ENCODE results near the gene GRAMD1B.

Gene GRAMD1B

GRCh38 chr11:123429913-123430720, at the start of gene GRAMD1B:
Gene GRAMD1B, plus strand, starts transcription at chr11:123430269. Its CDS starts 524 bp downstream, at chr11:123430793.
- H3K36me3 ChIP-seq (ENCODE audit: insufficient read depth): no peaks in the 10 kb centered on the region
- H3K79me2 ChIP-seq (ENCODE audit: insufficient read depth, low read depth): no peaks in the 10 kb centered on the region
- H3K4me3 ChIP-seq (IDR thresholded peaks at IDR 0.05; ENCODE audit: insufficient read depth, low read depth, low read length): no peak within 1 kb of the TSS
- TF ChIP-seq CTCF (conservative IDR thresholded peaks at IDR 0.05; ENCODE audit: low read depth, low read length): no peak
- H3K4me1 ChIP-seq (ENCODE audit: low read depth, poor library complexity, severe bottlenecking): no peaks in the 10 kb centered on the region
- H3K9ac ChIP-seq: no peak within 1 kb of the TSS
- no peaks in the 10 kb centered on the region for H3K27me3 ChIP-seq (ENCODE audit: insufficient read depth, low read depth)
- H2AFZ ChIP-seq (ENCODE audit: low read depth): peak within 1 kb of the TSS; percentile 14; the same call in 1 of the 2 replicates
- H3K27ac ChIP-seq: no peak within 1 kb of the TSS
- H3K4me2 ChIP-seq: no peak within 1 kb of the TSS
- H4K20me1 ChIP-seq (ENCODE audit: insufficient read depth): no peaks in the 10 kb centered on the region

GRCh38 chr11:123381149-123381548, 48.9 kb upstream of the GRAMD1B start:
- H3K9ac ChIP-seq: no peak overlapping the region
- TF ChIP-seq CTCF (conservative IDR thresholded peaks at IDR 0.05; ENCODE audit: low read depth, low read length): no peak
- H3K4me2 ChIP-seq: peak overlapping the region; percentile 73; the same call in 1 of the 2 replicates
- H4K20me1 ChIP-seq (ENCODE audit: insufficient read depth): no peaks in the 10 kb centered on the region
- H3K4me3 ChIP-seq (IDR thresholded peaks at IDR 0.05; ENCODE audit: insufficient read depth, low read depth, low read length): no peak overlapping the region
- H3K27ac ChIP-seq: no peak overlapping the region
- H2AFZ ChIP-seq (ENCODE audit: low read depth): no peak overlapping the region
- no peaks in the 10 kb centered on the region for H3K36me3 ChIP-seq (ENCODE audit: insufficient read depth)
- H3K27me3 ChIP-seq (ENCODE audit: insufficient read depth, low read depth): no peaks in the 10 kb centered on the region
- H3K79me2 ChIP-seq (ENCODE audit: insufficient read depth, low read depth): no peaks in the 10 kb centered on the region
- H3K4me1 ChIP-seq (ENCODE audit: low read depth, poor library complexity, severe bottlenecking): peaks cover 25% of the 10 kb centered on the region

GRCh38 chr11:123381817-123382554, 48.1 kb upstream of the GRAMD1B start:
- Histone ChIP-seq H4K20me1 (ENCODE audit: insufficient read depth) (no peaks in the 10 kb centered on the region), H3K4me1 (ENCODE audit: low read depth, poor library complexity, severe bottlenecking) (peaks cover 25% of the 10 kb centered on the region), H3K27ac (no peak overlapping the region), H3K36me3 (ENCODE audit: insufficient read depth) (no peaks in the 10 kb centered on the region), H3K9ac (no peak overlapping the region), H3K4me3 (IDR thresholded peaks at IDR 0.05; ENCODE audit: insufficient read depth, low read depth, low read length) (no peak overlapping the region), H3K79me2 (ENCODE audit: insufficient read depth, low read depth) (no peaks in the 10 kb centered on the region), H3K27me3 (ENCODE audit: insufficient read depth, low read depth) (no peaks in the 10 kb centered on the region), H3K4me2 (peak overlapping the region; percentile 73), H2AFZ (ENCODE audit: low read depth) (no peak overlapping the region)
- TF ChIP-seq CTCF (conservative IDR thresholded peaks at IDR 0.05; ENCODE audit: low read depth, low read length): no peak

- Histone ChIP-seq H3K4me2 (peak overlapping the region; percentile 73), H3K9ac (no peak overlapping the region), H3K4me1 (ENCODE audit: low read depth, poor library complexity, severe bottlenecking) (peaks cover 25% of the 10 kb centered on the region)
Observed at GRCh38 chr11:123382555-123383074, 47.5 kb upstream of the GRAMD1B start.

More at GRCh38 chr11:123382555-123383074, 47.5 kb upstream of the GRAMD1B start:
- no peak for TF ChIP-seq CTCF (conservative IDR thresholded peaks at IDR 0.05; ENCODE audit: low read depth, low read length)
- no peak overlapping the region for H2AFZ ChIP-seq (ENCODE audit: low read depth)
- no peaks in the 10 kb centered on the region for H3K27me3 ChIP-seq (ENCODE audit: insufficient read depth, low read depth)
- no peaks in the 10 kb centered on the region for H4K20me1 ChIP-seq (ENCODE audit: insufficient read depth)
- H3K4me3 ChIP-seq (IDR thresholded peaks at IDR 0.05; ENCODE audit: insufficient read depth, low read depth, low read length): no peak overlapping the region
- H3K36me3 ChIP-seq (ENCODE audit: insufficient read depth): no peaks in the 10 kb centered on the region
- no peak overlapping the region for H3K27ac ChIP-seq
- H3K79me2 ChIP-seq (ENCODE audit: insufficient read depth, low read depth): no peaks in the 10 kb centered on the region

Data from KMS-11 (cell line).